Bronchial epithelial cell (primary cell): Measurements from ENCODE around the gene FAM114A2. TPM values are rescaled to one million over a fixed set of nuclear protein-coding genes. Genes with fewer than 3 reads are reported as not detected.

Experiments used
- DNase-seq: peaks from one replicate; pipeline ENCODE4 v3.0.0-alpha.2; 2010; ENCODE audit warnings: low read depth
- FAIRE-seq: peaks from 2 replicates; lab custom pipeline; 2011; peaks lifted over from hg19 to GRCh38; lab: Jason Lieb, UNC
- H3K27me3 ChIP-seq: 2 replicates; pipeline ENCODE4 v1.5.1; 2011; ENCODE audit warnings: low read length; ENCODE audit not compliant: control insufficient read depth, insufficient read depth
- H3K36me3 ChIP-seq: 2 replicates; pipeline ENCODE4 v1.5.1; 2011; ENCODE audit warnings: low read length; ENCODE audit not compliant: control insufficient read depth, insufficient read depth
- H3K4me3 ChIP-seq: 2 replicates; pipeline ENCODE4 v1.5.1; 2011; ENCODE audit warnings: mild to moderate bottlenecking, low read depth, low read length, control low read depth
- CTCF ChIP-seq: IDR thresholded peaks from 2 replicates; pipeline ENCODE4 v1.5.1; 2011; ENCODE audit warnings: mild to moderate bottlenecking, moderate library complexity, low read length, control low read depth, inconsistent platforms; ENCODE audit not compliant: insufficient read depth, severe bottlenecking
- total RNA-seq: library from RNA; depleted of rRNA; stranded (reverse); fragments of >200 nt; gene quantifications from 2 replicates; pipeline ENCODE4 v1.2.1, GENCODE V29; 2014

FAM114A2 gene
- total RNA-seq, 1 donor from 2014 or later = 19.7 TPM

DNA sequence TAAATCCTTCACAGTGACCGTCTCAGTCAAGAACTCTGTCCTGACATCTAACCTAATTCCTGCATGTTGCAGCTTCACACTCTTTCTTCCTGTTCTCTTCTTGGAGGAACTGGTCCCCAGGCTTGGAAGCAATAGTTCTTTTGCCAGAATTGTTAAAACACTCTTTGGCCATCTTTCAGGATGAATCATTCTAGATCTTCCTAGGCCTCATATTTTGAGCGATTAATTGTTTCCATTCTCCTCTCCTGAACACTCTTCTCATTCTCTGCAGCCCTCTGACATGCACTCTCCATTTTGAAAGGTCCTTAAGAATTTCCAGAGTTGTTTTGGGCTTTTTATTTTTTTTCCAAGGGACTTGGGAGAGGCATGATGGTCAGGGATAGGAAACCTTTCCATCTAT lies 85.8 kb downstream of the FAM114A2 start:
- no peak overlapping the region for H3K4me3 ChIP-seq
- no peak for DNase-seq
- H3K36me3 ChIP-seq = no peaks in the 10 kb centered on the region
- H3K27me3 ChIP-seq = no peaks in the 10 kb centered on the region
- no peak for FAIRE-seq
- no peak for TF ChIP-seq CTCF

DNA sequence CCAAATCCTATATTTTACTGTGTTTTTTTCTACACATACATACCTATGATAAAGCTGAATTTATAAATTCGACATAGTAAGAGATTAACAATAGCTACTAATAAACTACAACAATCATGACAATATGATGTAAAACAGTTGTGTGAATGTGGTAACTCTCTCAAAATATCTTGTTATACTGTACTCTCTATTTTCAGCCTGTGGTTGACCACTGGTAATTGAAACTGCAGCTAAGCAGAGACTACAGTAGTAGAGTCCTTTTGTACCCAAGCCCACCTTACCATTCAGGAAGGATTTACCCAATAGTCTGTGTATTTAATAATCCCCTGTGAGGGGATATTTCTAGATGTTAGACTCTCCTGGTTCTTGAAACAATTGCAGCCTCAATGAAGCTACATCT lies 86.7 kb downstream of the FAM114A2 start:
- TF ChIP-seq CTCF = no peak
- Histone ChIP-seq H3K27me3 (no peaks in the 10 kb centered on the region), H3K4me3 (no peak overlapping the region), H3K36me3 (no peaks in the 10 kb centered on the region)
- DNase-seq (no peak), FAIRE-seq (no peak)

DNA sequence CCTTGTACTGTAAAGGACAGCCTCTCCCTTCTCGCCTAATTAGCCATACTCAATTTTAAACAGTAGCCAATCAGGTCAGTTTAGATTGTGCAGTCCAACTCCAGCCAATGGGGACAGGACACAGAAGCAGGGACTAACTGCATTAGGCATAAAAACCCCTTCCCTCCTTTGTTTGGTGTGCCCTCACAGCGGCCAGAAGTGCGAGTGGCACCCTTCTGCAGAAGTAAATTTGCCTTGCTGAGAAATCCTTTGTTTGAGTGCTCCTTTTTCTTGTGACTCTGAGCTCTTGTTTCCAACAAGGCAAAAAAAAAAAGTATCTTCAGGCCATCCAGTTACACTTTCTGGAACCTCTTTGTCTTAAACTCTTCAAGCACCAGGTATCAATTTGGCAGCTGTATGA lies 97.4 kb downstream of the FAM114A2 start:
- DNase-seq (no peak), FAIRE-seq (no peak)
- no peaks in the 10 kb centered on the region for H3K27me3 ChIP-seq
- no peak overlapping the region for H3K4me3 ChIP-seq
- no peak for TF ChIP-seq CTCF
- H3K36me3 ChIP-seq = no peaks in the 10 kb centered on the region

Other genes with a start within 250 kb of the FAM114A2 start
- 57.1 and 68.4 TPM in 2 replicates for gene MFAP3, start 57 bp upstream of the FAM114A2 start, total RNA-seq
- 3.9 and 6.5 TPM in 2 replicates for gene GALNT10, start 151.8 kb upstream of the FAM114A2 start, total RNA-seq